CD14-positive monocyte (primary cell): ENCODE data around the gene OXSR1. TPM values are rescaled to one million over a fixed set of nuclear protein-coding genes. Genes with fewer than 3 reads are reported as not detected.

Source experiments
- DNase-seq, 3 donors: peaks; one replicate each; pipeline ENCODE4 v3.0.0-alpha.2; 2011 to 2022
- H2AFZ ChIP-seq: 2 replicates; pipeline ENCODE4 v1.6.0; 2012; ENCODE audit warnings: mild to moderate bottlenecking, low read depth, low read length, inconsistent platforms; ENCODE audit not compliant: insufficient read depth, poor library complexity, severe bottlenecking
- H3K27ac ChIP-seq, 2 donors: 1 replicate in 1 of 2; 2 replicates in 1 of 2; pipeline ENCODE4 v1.5.1; 2012 to 2013; ENCODE audit warnings: low read length in 2 of 2, control low read depth in 1 of 2, inconsistent platforms in 1 of 2, low read depth in 1 of 2, mild to moderate bottlenecking in 1 of 2
- H3K27me3 ChIP-seq, 2 donors: one replicate each; pipeline versions ENCODE4 v1.6.0 to v1.6.1; 2011 to 2013; ENCODE audit warnings: low read length in 2 of 2; ENCODE audit not compliant: control insufficient read depth in 2 of 2, insufficient read depth in 2 of 2
- H3K36me3 ChIP-seq, 2 donors: replicated peaks in 1 of 2; 1 replicate in 1 of 2; 2 replicates in 1 of 2; pipeline versions ENCODE4 v1.5.1 to v1.6.1; 2012 to 2013; ENCODE audit warnings: low read length in 2 of 2, control low read depth in 1 of 2, inconsistent platforms in 1 of 2, mild to moderate bottlenecking in 1 of 2; ENCODE audit not compliant: insufficient read depth in 2 of 2, control insufficient read depth in 1 of 2
- H3K4me1 ChIP-seq, 2 donors: 1 replicate in 1 of 2; 2 replicates in 1 of 2; pipeline versions ENCODE4 v1.5.1 to v1.6.1; 2012 to 2013; ENCODE audit warnings: low read length in 2 of 2, control low read depth in 1 of 2, inconsistent platforms in 1 of 2, mild to moderate bottlenecking in 1 of 2, moderate library complexity in 1 of 2; ENCODE audit not compliant: insufficient read depth in 2 of 2, control insufficient read depth in 1 of 2
- H3K4me2 ChIP-seq: replicated peaks from 2 replicates; pipeline ENCODE3; 2012; ENCODE audit warnings: low read length, moderate library complexity, mild to moderate bottlenecking; ENCODE audit not compliant: poor library complexity, severe bottlenecking; ENCODE audit errors: extremely low read depth
- H3K4me3 ChIP-seq, 3 experiments: fragments of 200-600 bp in 1 of 3; sonication (generic) in 1 of 3; replicated peaks in 1 of 3; 1 replicate in 2 of 3; 2 replicates in 1 of 3; pipeline ENCODE4 v1.5.1; 2011 to 2013; ENCODE audit warnings: low read length in 3 of 3, mild to moderate bottlenecking in 3 of 3, control low read depth in 2 of 3, low read depth in 2 of 3, inconsistent platforms in 1 of 3, moderate library complexity in 1 of 3
- H3K79me2 ChIP-seq: 2 replicates; pipeline ENCODE4 v1.6.0; 2012; ENCODE audit warnings: mild to moderate bottlenecking, control low read depth, inconsistent platforms, low read length, moderate library complexity; ENCODE audit not compliant: insufficient read depth
- H3K9ac ChIP-seq: 2 replicates; pipeline ENCODE4 v1.6.0; 2017; ENCODE audit warnings: low read length, mild to moderate bottlenecking; ENCODE audit not compliant: insufficient read depth, poor library complexity, severe bottlenecking
- H3K9me3 ChIP-seq, 2 donors: replicated peaks in 1 of 2; 1 replicate in 1 of 2; 2 replicates in 1 of 2; pipeline versions ENCODE4 v1.5.1 to v1.6.1; 2012 to 2013; ENCODE audit warnings: low read length in 2 of 2, control low read depth in 1 of 2; ENCODE audit not compliant: control insufficient read depth in 1 of 2, insufficient read depth in 1 of 2
- H4K20me1 ChIP-seq: 2 replicates; pipeline ENCODE4 v1.6.0; 2012; ENCODE audit warnings: mild to moderate bottlenecking, low read length, control low read depth, moderate library complexity; ENCODE audit not compliant: insufficient read depth
- H3K27ac Mint-ChIP-seq, 7 donors: one replicate each; pipeline ENCODE4 v1.8.0; 2020; ENCODE audit warnings: mild to moderate bottlenecking in 7 of 7, mixed read lengths in 7 of 7, moderate library complexity in 6 of 7, inconsistent platforms in 2 of 7
- H3K27me3 Mint-ChIP-seq, 3 donors: one replicate each; pipeline ENCODE4 v1.8.0; 2021 to 2022; ENCODE audit warnings: low read depth in 3 of 3, mild to moderate bottlenecking in 3 of 3, mixed read lengths in 3 of 3, moderate library complexity in 3 of 3, inconsistent platforms in 1 of 3
- H3K36me3 Mint-ChIP-seq, 2 donors: one replicate each; pipeline ENCODE4 v1.8.0; 2020; ENCODE audit warnings: mixed read lengths in 2 of 2, inconsistent platforms in 1 of 2, mild to moderate bottlenecking in 1 of 2
- H3K4me1 Mint-ChIP-seq: one replicate; pipeline ENCODE4 v1.8.0; 2020; ENCODE audit warnings: mild to moderate bottlenecking, mixed read lengths
- H3K4me3 Mint-ChIP-seq, 2 donors: one replicate each; pipeline ENCODE4 v1.8.0; 2020; ENCODE audit warnings: mild to moderate bottlenecking in 2 of 2, mixed read lengths in 2 of 2, moderate library complexity in 1 of 2
- H3K9me3 Mint-ChIP-seq, 7 donors: one replicate each; pipeline ENCODE4 v1.8.0; 2020 to 2022; ENCODE audit warnings: mixed read lengths in 7 of 7, mild to moderate bottlenecking in 6 of 7, moderate library complexity in 6 of 7, inconsistent platforms in 2 of 7
- WGBS: methylation state at CpG from one replicate; pipeline ENCODE4 v1.1.5; 2013; ENCODE audit warnings: missing lambda C conversion rate; ENCODE audit not compliant: insufficient coverage; 5-methylcytosine and 5-hydroxymethylcytosine counted together
- intact Hi-C, 2 donors: fragments of 100-400 bp; cut with micrococcal nuclease; formaldehyde crosslinking; loops; one replicate each; pipeline versions ENCODE4 v1.15.0 to v1.15.1; 2023
- polyA plus RNA-seq, 3 donors: library from polyadenylated mRNA; depleted of rRNA in 1 of 3; unstranded in 2 of 3; stranded (reverse) in 1 of 3; fragments of 300-500 nt in 2 of 3; fragments of >200 nt in 1 of 3; fragmentation: Illumina TruSeq in 2 of 3; gene quantifications; 1 replicate in 2 of 3; 2 replicates in 1 of 3; pipeline ENCODE4 v1.2.3, GENCODE V29; 2012 to 2021
- TF ChIP-seq, protein P1 (sequence below): fragments of 200-600 bp; IDR thresholded peaks from one replicate; pipeline ENCODE4 v1.8.0; 2022; ENCODE audit warnings: antibody characterized with exemption, mild to moderate bottlenecking

The OXSR1 gene
- polyA plus RNA-seq, 3 donors = 9.4 to 20.3 (median 12.3) TPM

DNA sequence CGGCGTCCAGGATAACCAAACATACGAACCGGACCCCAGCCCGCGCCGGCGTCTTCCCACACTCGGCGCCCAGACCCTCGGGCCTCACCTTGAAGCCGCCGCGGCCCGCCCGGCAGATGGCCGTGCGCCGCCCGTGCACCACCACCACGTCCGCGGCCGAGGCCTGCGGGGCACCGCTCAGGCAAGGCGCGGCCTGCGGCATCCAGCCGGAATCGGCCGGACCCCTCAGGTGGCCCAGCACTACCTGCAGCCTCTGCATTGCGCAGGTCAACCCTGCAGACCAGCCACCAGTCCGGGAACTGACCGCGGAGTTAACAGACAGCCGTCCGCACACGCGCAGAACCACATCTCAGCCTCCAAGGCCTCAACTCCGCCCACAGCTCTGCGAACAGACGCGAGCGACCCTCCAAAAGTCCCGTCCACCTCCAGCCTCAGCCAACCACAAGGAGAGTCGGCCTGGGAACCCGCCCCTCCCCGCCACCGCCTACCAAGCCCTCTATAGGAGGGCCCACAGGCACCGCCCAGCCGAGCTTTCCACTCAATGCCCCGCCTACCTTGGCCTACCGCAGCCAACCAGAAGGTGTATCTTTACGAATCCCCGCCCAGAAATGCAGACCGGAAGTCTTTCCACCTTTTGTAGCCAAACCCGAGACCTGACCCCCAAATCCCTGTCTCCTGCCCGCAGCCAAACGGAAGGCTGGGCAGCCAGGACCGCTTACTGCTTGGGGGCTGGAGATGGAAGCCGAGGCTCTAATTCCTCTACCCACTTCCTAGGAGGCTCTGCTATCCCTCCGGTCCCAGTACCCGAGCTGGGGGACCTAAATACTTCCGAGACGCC, 28.3 kb upstream of the OXSR1 start, which contains the start of gene ACAA1:
Gene ACAA1, minus strand, starts transcription at position 351 of the 838 bp plus-strand sequence. Its CDS starts 92 bp downstream, at position 259.
- Histone ChIP-seq H3K9ac (peak within 1 kb of the TSS; percentile 96), H2AFZ (peak within 1 kb of the TSS; percentile 80), H3K4me2 (peak within 1 kb of the TSS; percentile 95), H3K4me3 (peak within 1 kb of the TSS; percentile 89 to 99 (median 96)), H3K79me2 (peaks cover 92% of the 10 kb centered on the region), H3K4me1 (peaks cover 50 to 61% of the 10 kb centered on the region in 2 donors), H4K20me1 (peaks cover 71% of the 10 kb centered on the region), H3K36me3 (peaks cover 47 to 55% of the 10 kb centered on the region in 2 donors), H3K27ac (peak within 1 kb of the TSS; percentile 95 to 97), H3K9me3 (no peaks in the 10 kb centered on the region), H3K27me3 (no peaks in the 10 kb centered on the region)
- peaks cover 55 to 60% of the 10 kb centered on the region in 2 donors for H3K36me3 Mint-ChIP-seq
- H3K9me3 Mint-ChIP-seq = peaks cover 0 to 1% (median 0%) of the 10 kb centered on the region in 7 donors
- no peaks in the 10 kb centered on the region for H3K27me3 Mint-ChIP-seq
- TF ChIP-seq, protein P1, sequence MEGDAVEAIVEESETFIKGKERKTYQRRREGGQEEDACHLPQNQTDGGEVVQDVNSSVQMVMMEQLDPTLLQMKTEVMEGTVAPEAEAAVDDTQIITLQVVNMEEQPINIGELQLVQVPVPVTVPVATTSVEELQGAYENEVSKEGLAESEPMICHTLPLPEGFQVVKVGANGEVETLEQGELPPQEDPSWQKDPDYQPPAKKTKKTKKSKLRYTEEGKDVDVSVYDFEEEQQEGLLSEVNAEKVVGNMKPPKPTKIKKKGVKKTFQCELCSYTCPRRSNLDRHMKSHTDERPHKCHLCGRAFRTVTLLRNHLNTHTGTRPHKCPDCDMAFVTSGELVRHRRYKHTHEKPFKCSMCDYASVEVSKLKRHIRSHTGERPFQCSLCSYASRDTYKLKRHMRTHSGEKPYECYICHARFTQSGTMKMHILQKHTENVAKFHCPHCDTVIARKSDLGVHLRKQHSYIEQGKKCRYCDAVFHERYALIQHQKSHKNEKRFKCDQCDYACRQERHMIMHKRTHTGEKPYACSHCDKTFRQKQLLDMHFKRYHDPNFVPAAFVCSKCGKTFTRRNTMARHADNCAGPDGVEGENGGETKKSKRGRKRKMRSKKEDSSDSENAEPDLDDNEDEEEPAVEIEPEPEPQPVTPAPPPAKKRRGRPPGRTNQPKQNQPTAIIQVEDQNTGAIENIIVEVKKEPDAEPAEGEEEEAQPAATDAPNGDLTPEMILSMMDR = no peak
- H3K27ac Mint-ChIP-seq = peak within 1 kb of the TSS; percentile 97 to 100 (median 99)
- intact Hi-C loops = loop anchor here in 1 of 2 donors (1.0 to 10.0 kb wide), 3 partner anchors 28 to 208 kb away; partner anchors contain the start of genes OXSR1 and XYLB
- peak; percentile 98 to 99 (median 98) for DNase-seq
- H3K4me3 Mint-ChIP-seq = peak within 1 kb of the TSS; percentile 95 to 99
- peaks cover 74% of the 10 kb centered on the region for H3K4me1 Mint-ChIP-seq
- under 1% methylated on average over 66 of the region's 66 CpGs for WGBS

DNA sequence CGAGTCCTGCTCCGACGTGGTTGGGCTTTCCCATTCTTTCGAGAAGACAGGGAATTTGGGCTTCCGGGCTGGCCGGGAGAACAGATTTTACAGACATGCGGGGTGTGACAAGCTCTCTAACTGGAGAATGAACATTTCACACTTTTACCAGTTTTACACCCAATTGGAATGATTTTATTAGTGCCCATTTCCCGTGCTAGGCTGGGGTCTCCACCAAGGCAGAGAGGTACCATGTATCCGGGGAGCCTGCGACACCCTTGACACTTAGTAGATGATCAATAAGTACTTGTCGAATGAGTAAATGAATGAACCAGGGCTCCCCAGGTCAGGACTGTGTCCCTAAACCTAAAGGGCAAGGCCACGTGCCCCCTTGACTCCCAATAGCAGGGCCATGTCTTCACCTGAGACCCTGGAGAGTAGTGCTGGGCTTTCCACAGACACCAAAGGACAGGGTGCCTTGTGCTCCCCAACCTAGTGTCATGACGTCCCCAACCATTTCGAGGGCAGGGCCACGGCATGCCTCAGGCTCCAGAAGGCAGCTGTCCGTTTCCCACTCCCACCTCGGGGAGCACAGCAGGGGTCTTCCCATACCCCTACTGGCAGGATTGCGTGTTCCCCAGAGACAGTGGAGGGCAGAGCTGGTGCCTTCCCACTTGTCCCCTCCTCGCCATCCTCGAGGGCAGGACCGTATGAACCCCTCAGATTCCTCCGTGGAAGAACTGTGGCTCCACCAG, 27.6 kb upstream of the OXSR1 start:
- peak in 2 of 3 donors; percentile 6 to 26 for DNase-seq
- H3K4me3 Mint-ChIP-seq = peak overlapping the region; percentile 95 to 99
- H3K4me3 ChIP-seq = peak overlapping the region; percentile 89 to 99 (median 96)
- peak overlapping the region; percentile 78 for H2AFZ ChIP-seq
- H4K20me1 ChIP-seq = peaks cover 63% of the 10 kb centered on the region
- TF ChIP-seq, protein P1 = no peak
- H3K27me3 Mint-ChIP-seq = no peaks in the 10 kb centered on the region
- peaks cover 51 to 60% of the 10 kb centered on the region in 2 donors for H3K36me3 Mint-ChIP-seq
- H3K4me1 Mint-ChIP-seq = peaks cover 71% of the 10 kb centered on the region
- WGBS = 20% methylated on average over 17 of the region's 22 CpGs
- H3K9ac ChIP-seq = peak overlapping the region; percentile 96
- peak overlapping the region; percentile 97 to 100 (median 99) for H3K27ac Mint-ChIP-seq
- H3K4me1 ChIP-seq = peaks cover 50 to 69% of the 10 kb centered on the region in 2 donors
- peaks cover 0 to 1% (median 0%) of the 10 kb centered on the region in 7 donors for H3K9me3 Mint-ChIP-seq
- peaks cover 43 to 55% of the 10 kb centered on the region in 2 donors for H3K36me3 ChIP-seq
- H3K27ac ChIP-seq = peak overlapping the region; percentile 95 to 97
- no peaks in the 10 kb centered on the region for H3K9me3 ChIP-seq
- intact Hi-C loops = loop anchor here (1.0 to 10.0 kb wide), 4 partner anchors 27 to 207 kb away; partner anchors contain the start of genes OXSR1 (in 2 of the 2) and XYLB (in 1 of the 2)
- no peaks in the 10 kb centered on the region for H3K27me3 ChIP-seq
- H3K4me2 ChIP-seq = peak overlapping the region; percentile 95
- peaks cover 84% of the 10 kb centered on the region for H3K79me2 ChIP-seq
